Measurements from ENCODE around the gene TP73. TPM values are rescaled to one million over a fixed set of nuclear protein-coding genes. Genes with fewer than 3 reads are reported as not detected.

The TP73 gene
- total RNA-seq, 1 experiment from 2014 or later: 2.6 TPM

- no peak for DNase-seq (ENCODE audit: low read depth)
Observed at GRCh38 chr1:3725366-3725765, 73.0 kb downstream of the TP73 start.

- DNase-seq (ENCODE audit: low read depth): peak; percentile 19
Observed at GRCh38 chr1:3727042-3727824, 74.9 kb downstream of the TP73 start.

- DNase-seq (ENCODE audit: low read depth): no peak
Observed at GRCh38 chr1:3727825-3728776, 75.8 kb downstream of the TP73 start.

- no peak for DNase-seq (ENCODE audit: low read depth)
Observed at GRCh38 chr1:3729594-3730542, 77.6 kb downstream of the TP73 start.

GRCh38 chr1:3730543-3731247 is 78.4 kb downstream of the TP73 start:
- no peak for DNase-seq (ENCODE audit: low read depth)

- DNase-seq (ENCODE audit: low read depth): no peak
Observed at GRCh38 chr1:3731583-3732433, 79.5 kb downstream of the TP73 start.

- no peak for DNase-seq (ENCODE audit: low read depth)
Observed at GRCh38 chr1:3732434-3733093, 80.2 kb downstream of the TP73 start.

GRCh38 chr1:3733094-3733882 is 81.0 kb downstream of the TP73 start:
- DNase-seq (ENCODE audit: low read depth): no peak

GRCh38 chr1:3733883-3734589 is 81.7 kb downstream of the TP73 start:
- no peak for DNase-seq (ENCODE audit: low read depth)

GRCh38 chr1:3734602-3735001 is 82.3 kb downstream of the TP73 start:
- no peak for DNase-seq (ENCODE audit: low read depth)

- peak; percentile 44 for DNase-seq (ENCODE audit: low read depth)
Observed at GRCh38 chr1:3735027-3735681, 82.8 kb downstream of the TP73 start.

GRCh38 chr1:3735688-3736087 is 83.4 kb downstream of the TP73 start:
- no peak for DNase-seq (ENCODE audit: low read depth)

GRCh38 chr1:3736131-3736561 is 83.8 kb downstream of the TP73 start:
- no peak for DNase-seq (ENCODE audit: low read depth)

- no peak for DNase-seq (ENCODE audit: low read depth)
Observed at GRCh38 chr1:3736708-3737107, 84.4 kb downstream of the TP73 start.

GRCh38 chr1:3738943-3739342 is 86.6 kb downstream of the TP73 start:
- no peak for DNase-seq (ENCODE audit: low read depth)

- peak; percentile 73 for DNase-seq (ENCODE audit: low read depth)
Observed at GRCh38 chr1:3740042-3740441, 87.7 kb downstream of the TP73 start.

- DNase-seq (ENCODE audit: low read depth): no peak
Observed at GRCh38 chr1:3740752-3741151, 88.4 kb downstream of the TP73 start.
